Neuronal stem cell (in vitro differentiated cells): Measurements from ENCODE around the gene GPATCH1.

Experiments used
- DNase-seq: peaks from one replicate; pipeline ENCODE4 v3.0.0-alpha.2; 2013; ENCODE audit warnings: low spot score
- H2AFZ ChIP-seq: one replicate; pipeline ENCODE4 v1.6.1; 2013; ENCODE audit warnings: mild to moderate bottlenecking, low read length, inconsistent platforms
- H2AK5ac ChIP-seq: 2 replicates; pipeline ENCODE4 v1.6.1; 2013; ENCODE audit warnings: low read depth, mild to moderate bottlenecking, inconsistent platforms, low read length, moderate library complexity, mixed read lengths
- H2BK120ac ChIP-seq: 2 replicates; pipeline ENCODE4 v1.6.1; 2013; ENCODE audit warnings: low read depth, mild to moderate bottlenecking, inconsistent platforms, low read length, moderate library complexity, mixed read lengths
- H2BK12ac ChIP-seq: one replicate; pipeline ENCODE4 v1.6.1; 2013; ENCODE audit warnings: low read length, inconsistent platforms
- H2BK15ac ChIP-seq: 2 replicates; pipeline ENCODE4 v1.6.1; 2013; ENCODE audit warnings: mild to moderate bottlenecking, low read length, inconsistent platforms, mixed read lengths
- H2BK5ac ChIP-seq: one replicate; pipeline ENCODE4 v1.6.1; 2013; ENCODE audit warnings: inconsistent platforms, mild to moderate bottlenecking, low read length, moderate library complexity
- H3K14ac ChIP-seq: one replicate; pipeline ENCODE4 v1.6.1; 2013; ENCODE audit warnings: low read length, inconsistent platforms
- H3K18ac ChIP-seq: 2 replicates; pipeline ENCODE4 v1.6.1; 2013; ENCODE audit warnings: low read length, inconsistent platforms
- H3K23ac ChIP-seq: 2 replicates; pipeline ENCODE4 v1.6.1; 2013; ENCODE audit warnings: low read depth, mild to moderate bottlenecking, mixed read lengths, low read length, inconsistent platforms; ENCODE audit not compliant: poor library complexity
- H3K27ac ChIP-seq: replicated peaks from 3 replicates; pipeline ENCODE4 v1.5.1; 2013; ENCODE audit warnings: low read length, inconsistent platforms
- H3K27me3 ChIP-seq, 3 experiments: 2 replicates each; pipeline ENCODE4 v1.6.1; 2013; ENCODE audit warnings: low read length in 3 of 3, mild to moderate bottlenecking in 2 of 3, inconsistent platforms in 1 of 3, low read depth in 1 of 3, mixed read lengths in 1 of 3, moderate library complexity in 1 of 3; ENCODE audit not compliant: control insufficient read depth in 3 of 3, insufficient read depth in 3 of 3
- H3K36me3 ChIP-seq, 2 donors: replicated peaks in 1 of 2; 2 replicates each; pipeline ENCODE4 v1.6.1; 2013; ENCODE audit warnings: low read length in 2 of 2; ENCODE audit not compliant: control insufficient read depth in 2 of 2, insufficient read depth in 2 of 2
- H3K4ac ChIP-seq: 2 replicates; pipeline ENCODE4 v1.6.1; 2013; ENCODE audit warnings: inconsistent platforms, mild to moderate bottlenecking, low read length, moderate library complexity
- H3K4me1 ChIP-seq, 2 donors: 1 replicate in 1 of 2; 2 replicates in 1 of 2; pipeline ENCODE4 v1.6.1; 2013; ENCODE audit warnings: low read length in 2 of 2, low read depth in 1 of 2; ENCODE audit not compliant: control insufficient read depth in 2 of 2, insufficient read depth in 1 of 2
- H3K4me2 ChIP-seq: one replicate; pipeline ENCODE4 v1.6.1; 2013; ENCODE audit warnings: mild to moderate bottlenecking, low read length, inconsistent platforms; ENCODE audit not compliant: insufficient read depth, poor library complexity, severe bottlenecking
- H3K4me3 ChIP-seq, 2 donors: 2 replicates each; pipeline ENCODE4 v1.5.1; 2013; ENCODE audit warnings: low read length in 2 of 2, mild to moderate bottlenecking in 2 of 2, inconsistent platforms in 1 of 2, moderate library complexity in 1 of 2
- H3K79me1 ChIP-seq: one replicate; pipeline ENCODE4 v1.6.1; 2013; ENCODE audit warnings: low read depth, mild to moderate bottlenecking, inconsistent platforms, low read length, moderate library complexity
- H3K9ac ChIP-seq: one replicate; pipeline ENCODE4 v1.6.1; 2013; ENCODE audit warnings: mild to moderate bottlenecking, low read depth, low read length, inconsistent platforms; ENCODE audit not compliant: poor library complexity
- H3K9me3 ChIP-seq, 2 donors: replicated peaks in 1 of 2; 2 replicates each; pipeline versions ENCODE3 to v1.6.1; 2013; ENCODE audit warnings: low read length in 2 of 2, mild to moderate bottlenecking in 2 of 2, inconsistent platforms in 1 of 2, low read depth in 1 of 2, mixed read lengths in 1 of 2, moderate library complexity in 1 of 2; ENCODE audit not compliant: control insufficient read depth in 2 of 2, insufficient read depth in 1 of 2
- H4K8ac ChIP-seq: one replicate; pipeline ENCODE4 v1.6.1; 2013; ENCODE audit warnings: low read depth, mild to moderate bottlenecking, inconsistent platforms, low read length, moderate library complexity
- H4K91ac ChIP-seq: one replicate; pipeline ENCODE4 v1.6.1; 2013; ENCODE audit warnings: low read length, low read depth, mild to moderate bottlenecking, inconsistent platforms; ENCODE audit not compliant: poor library complexity
- WGBS, 2 donors: extraction: QIAGEN DNeasy Blood & Tissue Kit; methylation state at CpG; one replicate each; pipeline ENCODE4 v1.1.7; 2013; ENCODE audit warnings: missing lambda C conversion rate in 2 of 2, mixed read lengths in 1 of 2; ENCODE audit not compliant: insufficient read length in 2 of 2, insufficient replicate concordance in 1 of 2; ENCODE audit errors: extremely low coverage in 2 of 2; 5-methylcytosine and 5-hydroxymethylcytosine counted together

Gene GPATCH1

DNA sequence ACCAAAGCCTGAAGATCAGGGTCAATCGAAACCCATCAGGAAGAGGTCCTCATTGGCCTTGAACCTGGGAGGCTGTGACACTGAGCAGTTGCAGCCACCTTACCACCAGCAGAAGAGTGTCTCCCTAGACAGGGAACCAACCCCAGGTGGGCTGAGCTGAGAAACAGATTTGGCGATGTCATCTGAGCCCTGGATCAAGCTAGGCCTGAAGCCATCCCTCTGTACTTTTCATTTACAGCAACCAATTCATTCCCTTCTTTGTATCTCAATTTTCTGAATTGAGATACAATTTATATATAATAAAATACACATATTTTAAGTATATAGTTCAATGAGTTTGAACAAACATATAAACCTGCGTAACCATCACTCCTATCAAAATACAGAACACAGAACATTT is 30.9 kb upstream of the GPATCH1 start:
- Histone ChIP-seq H3K27me3 (no peaks in the 10 kb centered on the region), H3K4me1 (peaks cover 0 to 3% of the 10 kb centered on the region in 2 donors), H2BK15ac (no peak overlapping the region), H4K8ac (no peak overlapping the region), H3K4me2 (no peak overlapping the region), H3K36me3 (peaks cover 0 to 5% of the 10 kb centered on the region in 2 donors), H3K14ac (no peak overlapping the region), H3K18ac (no peak overlapping the region), H3K4me3 (no peak overlapping the region), H3K9ac (no peak overlapping the region), H3K79me1 (peaks cover 8% of the 10 kb centered on the region), H2BK5ac (no peak overlapping the region), H3K9me3 (no peaks in the 10 kb centered on the region), H2BK120ac (no peak overlapping the region), H2BK12ac (no peak overlapping the region), H4K91ac (peak overlapping the region; percentile 19), H3K4ac (no peak overlapping the region), H2AFZ (no peak overlapping the region), H3K27ac (no peak overlapping the region), H3K23ac (peak overlapping the region; percentile 46), H2AK5ac (no peak overlapping the region)
- no CpG with 5 or more reads among the region's 3 CpGs for WGBS, 2 donors
- DNase-seq: no peak

GRCh38 chr19:33052352-33052972 is 28.5 kb upstream of the GPATCH1 start:
- no peak overlapping the region for H2BK15ac ChIP-seq
- no peak overlapping the region for H2BK5ac ChIP-seq
- H2AFZ ChIP-seq: no peak overlapping the region
- no peak overlapping the region for H4K8ac ChIP-seq
- H3K9me3 ChIP-seq: no peaks in the 10 kb centered on the region
- no peak overlapping the region for H3K27ac ChIP-seq
- H3K4me2 ChIP-seq: no peak overlapping the region
- H2AK5ac ChIP-seq: no peak overlapping the region
- no peak overlapping the region for H3K9ac ChIP-seq
- H3K4me1 ChIP-seq: peaks cover 0 to 6% of the 10 kb centered on the region in 2 donors
- no peak overlapping the region for H3K4ac ChIP-seq
- H3K79me1 ChIP-seq: peaks cover 4% of the 10 kb centered on the region
- WGBS, 2 donors: no CpG with 5 or more reads among the region's 8 CpGs
- no peak overlapping the region for H2BK120ac ChIP-seq
- no peak overlapping the region for H4K91ac ChIP-seq
- no peaks in the 10 kb centered on the region for H3K27me3 ChIP-seq
- H2BK12ac ChIP-seq: no peak overlapping the region
- H3K14ac ChIP-seq: no peak overlapping the region
- no peak for DNase-seq
- H3K36me3 ChIP-seq: peaks cover 0 to 5% of the 10 kb centered on the region in 2 donors
- H3K23ac ChIP-seq: no peak overlapping the region
- no peak overlapping the region for H3K18ac ChIP-seq
- no peak overlapping the region for H3K4me3 ChIP-seq

DNA sequence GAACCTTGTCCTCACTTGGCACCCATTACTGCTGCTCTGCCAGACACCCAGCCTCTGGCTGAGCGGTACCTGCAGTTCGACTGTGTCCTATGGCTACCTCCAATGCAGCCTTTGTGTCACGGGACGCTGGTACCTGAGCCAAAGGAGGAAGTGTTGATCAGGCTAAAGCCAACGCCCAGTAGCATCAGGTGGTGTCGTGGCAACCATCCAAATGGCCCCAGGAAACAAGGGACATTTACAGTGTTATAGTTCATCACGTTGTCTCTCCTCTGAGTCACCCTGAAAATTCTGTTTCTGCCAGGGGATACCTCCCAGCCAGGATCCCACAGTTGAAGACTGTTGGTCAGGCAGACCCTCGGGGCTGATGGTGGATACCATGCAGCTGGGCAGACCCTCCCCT is 26.4 kb upstream of the GPATCH1 start:
- no CpG with 5 or more reads among the region's 8 CpGs for WGBS, 2 donors
- Histone ChIP-seq H3K36me3 (peaks cover 0 to 4% of the 10 kb centered on the region in 2 donors), H3K4me3 (no peak overlapping the region), H2AFZ (no peak overlapping the region), H3K9me3 (no peaks in the 10 kb centered on the region), H2BK5ac (no peak overlapping the region), H3K18ac (no peak overlapping the region), H3K4me1 (peaks cover 0 to 8% of the 10 kb centered on the region in 2 donors), H3K27ac (no peak overlapping the region), H3K27me3 (no peaks in the 10 kb centered on the region), H3K23ac (no peak overlapping the region), H3K4ac (no peak overlapping the region), H3K14ac (no peak overlapping the region), H2BK12ac (no peak overlapping the region), H4K91ac (no peak overlapping the region), H3K4me2 (no peak overlapping the region), H2BK120ac (no peak overlapping the region), H4K8ac (no peak overlapping the region), H2AK5ac (no peak overlapping the region), H3K79me1 (peaks cover 5% of the 10 kb centered on the region), H2BK15ac (no peak overlapping the region), H3K9ac (no peak overlapping the region)
- DNase-seq: no peak

GRCh38 chr19:33055718-33056117 is 25.3 kb upstream of the GPATCH1 start:
- Histone ChIP-seq H3K79me1 (peaks cover 4% of the 10 kb centered on the region), H3K27ac (peak overlapping the region; percentile 71), H3K9ac (no peak overlapping the region), H3K4me2 (no peak overlapping the region), H2BK120ac (no peak overlapping the region), H2BK12ac (no peak overlapping the region), H3K4me1 (peaks cover 0 to 10% of the 10 kb centered on the region in 2 donors), H3K18ac (no peak overlapping the region), H3K27me3 (no peaks in the 10 kb centered on the region), H3K4ac (no peak overlapping the region), H3K36me3 (no peaks in the 10 kb centered on the region), H2AFZ (no peak overlapping the region), H4K8ac (no peak overlapping the region), H3K23ac (no peak overlapping the region), H2AK5ac (no peak overlapping the region), H3K14ac (no peak overlapping the region), H3K4me3 (no peak overlapping the region), H4K91ac (no peak overlapping the region), H2BK5ac (no peak overlapping the region), H2BK15ac (no peak overlapping the region), H3K9me3 (no peaks in the 10 kb centered on the region)
- peak; percentile 21 for DNase-seq
- no CpG with 5 or more reads among the region's 2 CpGs for WGBS, 2 donors
